Fibroblast of the aortic adventitia (primary cell): ENCODE measurements around the gene FAM53B. TPM values are rescaled to one million over a fixed set of nuclear protein-coding genes. Genes with fewer than 3 reads are reported as not detected.

Experiments used
- DNase-seq: peaks from one replicate; pipeline ENCODE4 v3.0.0-alpha.2; 2010; ENCODE audit warnings: low read depth
- H3K4me3 ChIP-seq: 2 replicates; pipeline ENCODE4 v1.5.1; 2011; ENCODE audit warnings: low read depth, mild to moderate bottlenecking, control low read depth, low read length, moderate library complexity
- total RNA-seq: library from RNA; depleted of rRNA; stranded (reverse); fragments of >200 nt; gene quantifications from 2 replicates; pipeline ENCODE4 v1.2.3, GENCODE V29; 2012; ENCODE audit warnings: low replicate concordance
- TF ChIP-seq, protein P1 (sequence below): IDR thresholded peaks from 2 replicates; pipeline ENCODE4 v1.5.1; 2011; ENCODE audit warnings: mild to moderate bottlenecking, low read length, control low read depth, inconsistent platforms; ENCODE audit not compliant: insufficient read depth

Gene FAM53B
- total RNA-seq, 1 donor = 9.2 TPM

DNA sequence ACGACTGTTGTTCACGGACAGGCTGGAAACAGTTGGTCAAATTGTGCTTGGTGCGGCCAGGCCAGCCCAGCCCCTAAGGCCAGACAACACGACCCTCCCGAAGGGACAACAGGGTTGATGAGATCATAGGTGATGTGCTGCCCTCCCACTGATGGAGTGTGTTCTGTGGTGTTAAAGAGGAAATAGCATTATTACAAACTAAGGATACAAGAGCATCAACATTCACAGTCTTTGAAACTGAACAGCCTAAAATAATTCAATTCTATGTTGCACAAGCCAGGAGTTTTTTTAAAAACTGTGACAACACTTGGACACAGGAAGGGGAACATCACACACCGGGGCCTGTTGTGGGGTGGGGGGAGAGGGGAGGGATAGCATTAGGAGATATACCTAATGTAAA is 87.6 kb downstream of the FAM53B start:
- TF ChIP-seq, protein P1, sequence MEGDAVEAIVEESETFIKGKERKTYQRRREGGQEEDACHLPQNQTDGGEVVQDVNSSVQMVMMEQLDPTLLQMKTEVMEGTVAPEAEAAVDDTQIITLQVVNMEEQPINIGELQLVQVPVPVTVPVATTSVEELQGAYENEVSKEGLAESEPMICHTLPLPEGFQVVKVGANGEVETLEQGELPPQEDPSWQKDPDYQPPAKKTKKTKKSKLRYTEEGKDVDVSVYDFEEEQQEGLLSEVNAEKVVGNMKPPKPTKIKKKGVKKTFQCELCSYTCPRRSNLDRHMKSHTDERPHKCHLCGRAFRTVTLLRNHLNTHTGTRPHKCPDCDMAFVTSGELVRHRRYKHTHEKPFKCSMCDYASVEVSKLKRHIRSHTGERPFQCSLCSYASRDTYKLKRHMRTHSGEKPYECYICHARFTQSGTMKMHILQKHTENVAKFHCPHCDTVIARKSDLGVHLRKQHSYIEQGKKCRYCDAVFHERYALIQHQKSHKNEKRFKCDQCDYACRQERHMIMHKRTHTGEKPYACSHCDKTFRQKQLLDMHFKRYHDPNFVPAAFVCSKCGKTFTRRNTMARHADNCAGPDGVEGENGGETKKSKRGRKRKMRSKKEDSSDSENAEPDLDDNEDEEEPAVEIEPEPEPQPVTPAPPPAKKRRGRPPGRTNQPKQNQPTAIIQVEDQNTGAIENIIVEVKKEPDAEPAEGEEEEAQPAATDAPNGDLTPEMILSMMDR = no peak
- H3K4me3 ChIP-seq = no peak overlapping the region
- DNase-seq = no peak

DNA sequence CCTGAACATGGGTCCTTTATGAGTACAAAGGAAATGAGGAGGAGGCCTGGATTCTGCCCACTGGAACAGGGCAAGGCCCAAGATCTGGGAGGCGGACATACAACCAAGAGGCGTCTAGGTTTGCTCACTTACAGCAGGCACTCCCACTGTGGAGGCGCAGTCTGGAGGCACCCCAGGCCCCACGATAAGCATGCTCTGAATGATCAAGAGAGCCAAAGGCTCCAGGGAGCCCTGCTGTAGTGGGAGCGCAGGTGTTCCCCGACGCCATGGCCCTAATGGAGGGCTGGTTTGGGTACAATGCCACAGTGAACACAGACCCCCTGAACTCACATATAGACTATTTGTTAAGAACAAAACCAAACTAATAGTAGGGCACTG is 88.1 kb downstream of the FAM53B start:
- DNase-seq = no peak
- no peak overlapping the region for H3K4me3 ChIP-seq
- TF ChIP-seq, protein P1 = no peak

DNA sequence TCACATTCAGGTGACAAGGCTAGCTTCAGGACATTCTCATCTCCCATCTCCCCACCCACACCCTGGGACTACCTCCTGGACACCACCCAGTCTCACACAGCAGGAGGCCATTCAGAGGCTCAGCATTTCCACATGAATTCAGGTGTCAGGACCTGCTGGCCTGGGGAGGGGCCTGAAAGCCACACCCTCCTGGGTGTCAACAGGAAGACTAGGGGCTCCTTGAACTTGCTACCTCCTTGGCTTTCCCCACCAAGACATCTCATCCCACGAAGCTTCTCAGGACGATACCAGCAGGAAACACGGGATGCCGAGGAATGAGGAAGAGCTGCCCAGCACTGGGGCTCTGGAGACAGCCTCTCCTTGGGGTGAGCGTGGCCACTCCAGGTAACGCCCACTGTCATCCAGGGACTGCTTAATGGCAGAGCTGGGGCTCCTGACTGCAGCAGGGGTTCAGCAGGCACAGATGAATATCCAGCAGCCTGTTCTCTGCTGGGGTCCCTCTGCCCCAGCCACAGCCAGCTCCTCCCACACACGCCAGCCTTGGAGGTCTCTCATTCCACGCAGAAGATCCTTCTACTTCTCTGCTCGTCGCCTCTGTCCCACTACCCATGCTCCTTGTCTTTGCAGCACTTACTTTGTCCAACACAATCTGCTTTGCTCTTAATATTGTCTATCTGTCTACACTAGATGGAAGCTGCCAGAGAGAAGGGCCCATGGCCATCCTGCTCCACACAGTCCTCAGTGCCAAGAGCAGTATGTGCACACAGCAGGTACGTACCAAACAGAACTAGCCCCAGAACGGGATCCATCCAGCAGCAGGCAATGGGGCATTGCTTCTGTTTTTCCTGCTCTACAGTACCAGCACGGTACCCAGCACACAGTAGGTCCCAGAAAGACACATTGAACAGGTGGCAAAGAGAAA is 88.7 kb downstream of the FAM53B start:
- no peak overlapping the region for H3K4me3 ChIP-seq
- TF ChIP-seq, protein P1 = no peak
- DNase-seq = no peak

DNA sequence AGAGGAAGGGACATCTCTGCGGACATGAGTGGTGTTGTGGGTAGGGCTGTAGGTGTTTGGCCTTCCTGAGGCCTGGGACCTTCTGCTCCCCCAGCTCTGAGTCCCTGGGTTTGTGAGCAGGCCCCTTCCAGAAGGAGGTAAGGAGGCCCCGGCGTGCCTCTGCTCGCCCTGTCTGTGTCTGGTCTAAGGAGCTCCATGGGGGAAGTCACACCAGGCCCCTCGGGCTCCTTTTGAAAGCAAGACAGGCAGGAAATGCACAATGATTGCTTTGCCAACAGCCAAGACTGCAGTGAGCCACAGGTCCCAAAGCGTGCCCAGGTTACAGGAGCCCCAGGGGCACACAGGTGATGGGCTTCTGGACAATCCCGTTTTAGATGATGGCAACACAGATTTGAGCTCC is 89.5 kb downstream of the FAM53B start:
- DNase-seq = no peak
- H3K4me3 ChIP-seq = no peak overlapping the region
- TF ChIP-seq, protein P1 = no peak

DNA sequence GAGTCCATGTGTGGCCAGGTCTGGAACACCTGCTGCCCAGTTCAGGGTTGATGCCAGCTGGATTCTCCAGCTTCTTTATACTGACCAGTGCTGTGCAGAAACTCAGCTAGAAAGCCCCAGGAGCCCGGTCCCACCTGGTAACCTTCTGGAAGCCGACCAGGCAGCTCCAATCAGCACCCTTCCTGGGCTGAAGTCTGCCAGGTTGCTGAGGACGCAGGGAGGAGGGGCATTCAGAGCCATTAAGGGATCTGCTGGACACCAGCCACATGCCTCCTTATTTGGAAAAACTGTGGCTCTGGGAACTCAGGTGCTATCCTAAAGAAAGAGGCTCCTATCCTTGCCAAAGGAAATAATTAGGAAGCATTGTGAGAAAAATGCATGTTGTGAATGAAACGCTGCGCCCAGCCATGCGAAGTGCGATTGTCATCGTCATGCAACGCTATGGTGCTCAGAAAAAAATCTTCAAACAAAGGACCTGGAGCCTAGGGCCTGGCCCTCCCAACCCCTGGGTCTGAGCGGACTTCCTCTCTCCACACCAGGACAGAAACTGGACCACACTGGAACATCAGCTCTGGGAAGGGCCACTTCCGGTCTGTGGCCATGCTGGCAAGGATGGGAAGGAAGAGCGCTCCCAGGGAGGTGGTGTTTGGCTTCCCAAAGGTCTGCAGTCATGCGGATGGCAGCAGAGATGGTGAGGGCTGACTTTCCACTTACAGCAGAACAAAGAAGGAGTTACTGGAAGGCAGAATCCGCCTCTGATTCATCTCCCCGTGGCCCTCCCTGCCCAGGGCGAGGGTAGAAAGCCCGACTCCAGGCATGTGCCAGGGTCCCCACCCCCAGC is 90.1 kb downstream of the FAM53B start:
- DNase-seq = no peak
- H3K4me3 ChIP-seq = no peak overlapping the region
- TF ChIP-seq, protein P1 = no peak

DNA sequence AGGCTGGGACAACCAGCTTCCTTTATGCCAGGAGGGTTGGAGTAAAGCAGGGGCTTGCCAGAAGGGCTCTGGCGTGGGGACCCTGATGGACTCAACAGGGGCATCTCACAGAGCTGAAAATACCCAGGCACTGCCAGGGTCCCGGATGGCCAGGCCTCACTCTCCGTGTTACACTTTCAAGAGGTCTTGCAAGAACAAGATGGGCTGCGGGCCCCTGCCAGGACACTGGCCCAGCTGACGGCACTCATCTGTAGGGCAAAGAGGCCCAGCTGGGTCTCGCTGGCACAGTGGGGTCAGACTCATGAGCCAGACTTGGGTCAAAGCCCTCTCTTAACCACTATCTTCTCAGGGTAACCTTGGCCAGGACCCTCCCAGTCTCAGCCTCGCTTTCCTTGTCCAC is 90.9 kb downstream of the FAM53B start:
- DNase-seq = no peak
- H3K4me3 ChIP-seq = no peak overlapping the region
- TF ChIP-seq, protein P1 = no peak
